ENCODE measurements around the gene ABLIM2.

The ABLIM2 gene

GRCh38 chr4:8083086-8083825, 75.4 kb downstream of the ABLIM2 start:
- DNase-seq (ENCODE audit: low spot score): peak; percentile 63

- DNase-seq (ENCODE audit: low spot score): no peak
Measured at GRCh38 chr4:8082517-8083055, 76.0 kb downstream of the ABLIM2 start.

GRCh38 chr4:8081621-8082516, 76.7 kb downstream of the ABLIM2 start:
- peak; percentile 44 for DNase-seq (ENCODE audit: low spot score)

GRCh38 chr4:8081171-8081570, 77.4 kb downstream of the ABLIM2 start:
- no peak for DNase-seq (ENCODE audit: low spot score)

GRCh38 chr4:8080754-8081065, 77.9 kb downstream of the ABLIM2 start:
- no peak for DNase-seq (ENCODE audit: low spot score)

GRCh38 chr4:8079916-8080753, 78.5 kb downstream of the ABLIM2 start:
- no peak for DNase-seq (ENCODE audit: low spot score)

GRCh38 chr4:8079031-8079885, 79.4 kb downstream of the ABLIM2 start:
- peak; percentile 82 for DNase-seq (ENCODE audit: low spot score)

GRCh38 chr4:8078610-8079015, 80.0 kb downstream of the ABLIM2 start:
- DNase-seq (ENCODE audit: low spot score): no peak

- DNase-seq (ENCODE audit: low spot score): no peak
Measured at GRCh38 chr4:8078109-8078494, 80.5 kb downstream of the ABLIM2 start.

GRCh38 chr4:8077181-8078108, 81.2 kb downstream of the ABLIM2 start:
- no peak for DNase-seq (ENCODE audit: low spot score)

GRCh38 chr4:8076023-8076422, 82.6 kb downstream of the ABLIM2 start:
- no peak for DNase-seq (ENCODE audit: low spot score)

- DNase-seq (ENCODE audit: low spot score): no peak
Measured at GRCh38 chr4:8073206-8073863, 85.3 kb downstream of the ABLIM2 start.

GRCh38 chr4:8072235-8072968, 86.2 kb downstream of the ABLIM2 start:
- no peak for DNase-seq (ENCODE audit: low spot score)

GRCh38 chr4:8071766-8072165, 86.8 kb downstream of the ABLIM2 start:
- DNase-seq (ENCODE audit: low spot score): peak; percentile 56

GRCh38 chr4:8070736-8071718, 87.6 kb downstream of the ABLIM2 start:
- DNase-seq (ENCODE audit: low spot score): peak; percentile 42

GRCh38 chr4:8069102-8069752, 89.4 kb downstream of the ABLIM2 start:
- no peak for DNase-seq (ENCODE audit: low spot score)

Measured in putamen (tissue), 1 donor.